ENCODE results near the gene MCL1.

MCL1 gene

GRCh38 chr1:150619576-150620509 lies 40.4 kb upstream of the MCL1 start (continued):
- TF ChIP-seq ZNF785 (tag by site-specific recombination; IDR thresholded peaks at IDR 0.05) (no peak), KLF9 (tag by site-specific recombination; IDR thresholded peaks at IDR 0.05; ENCODE audit: low read depth) (no peak), ZNF561 (tag by site-specific recombination; IDR thresholded peaks at IDR 0.05; ENCODE audit: borderline replicate concordance) (0 out of 2 replicates have a peak, but pooled peaks have one; percentile 40), ZIC2 (tag by site-specific recombination; IDR thresholded peaks at IDR 0.05) (0 out of 2 replicates have a peak, but pooled peaks have one; percentile 13), ZNF211 (tag by site-specific recombination; IDR thresholded peaks at IDR 0.05; ENCODE audit: low read depth) (no peak), ZNF623 (tag by site-specific recombination; IDR thresholded peaks at IDR 0.05) (no peak), ZNF292 (tag by site-specific recombination; IDR thresholded peaks at IDR 0.05; ENCODE audit: borderline replicate concordance, low read depth) (no peak), ZNF280C (tag by site-specific recombination; IDR thresholded peaks at IDR 0.05) (no peak), SCRT1 (tag by site-specific recombination; IDR thresholded peaks at IDR 0.05; ENCODE audit: borderline replicate concordance) (no peak), ZNF843 (tag by site-specific recombination; IDR thresholded peaks at IDR 0.05) (peak; percentile 84), ZNF571 (tag by site-specific recombination; IDR thresholded peaks at IDR 0.05) (no peak), ATF2 (tag by site-specific recombination; IDR thresholded peaks at IDR 0.05; ENCODE audit: low read depth) (no peak), ZSCAN30 (tag by site-specific recombination; IDR thresholded peaks at IDR 0.05) (no peak), ZNF423 (tag by site-specific recombination; IDR thresholded peaks at IDR 0.05) (no peak), PRDM6 (tag by site-specific recombination; IDR thresholded peaks at IDR 0.05) (peak; percentile 92), KLF7 (tag by site-specific recombination; IDR thresholded peaks at IDR 0.05; ENCODE audit: borderline replicate concordance) (no peak), ZXDB (tag by site-specific recombination; IDR thresholded peaks at IDR 0.05) (peak; percentile 84), HOXC10 (CRISPR knock-in tag; IDR thresholded peaks at IDR 0.05) (no peak), TRIM28 (IDR thresholded peaks at IDR 0.05; ENCODE audit: borderline replicate concordance, low read length) (peak; percentile 93), RBAK (tag by site-specific recombination; IDR thresholded peaks at IDR 0.05) (no peak), ZNF701 (tag by site-specific recombination; IDR thresholded peaks at IDR 0.05) (no peak), ZNF350 (tag by site-specific recombination; IDR thresholded peaks at IDR 0.05) (no peak), ZNF621 (tag by site-specific recombination; IDR thresholded peaks at IDR 0.05) (no peak), ZNF175 (tag by site-specific recombination; IDR thresholded peaks at IDR 0.05) (no peak), ZNF266 (tag by site-specific recombination; IDR thresholded peaks at IDR 0.05; ENCODE audit: low read depth) (no peak), ZNF529 (tag by site-specific recombination; IDR thresholded peaks at IDR 0.05; ENCODE audit: insufficient replicate concordance) (no peak), ZNF133 (tag by site-specific recombination; IDR thresholded peaks at IDR 0.05) (no peak), PRDM2 (tag by site-specific recombination; IDR thresholded peaks at IDR 0.05; ENCODE audit: borderline replicate concordance) (no peak), ZNF354C (tag by site-specific recombination; IDR thresholded peaks at IDR 0.05; ENCODE audit: borderline replicate concordance, low read depth) (no peak)

Data from HEK293 (cell line).